Activated naive CD4-positive, alpha-beta T cell treated with anti-CD3 and anti-CD28 coated beads, Interleukin-2, amount 50 U/mL, for 72 hours (primary cell): ENCODE results near the gene TTC34. TPM values are rescaled to one million over a fixed set of nuclear protein-coding genes. Genes with fewer than 3 reads are reported as not detected.
A peak's percentile ranks its signal among the peaks of the same experiment; 100 is the strongest.

ENCODE experiments used
- ATAC-seq, 2 donors: fragments of 150-1000 bp; cut with Tn5 transposase; 2 replicates each; pipeline ENCODE4 v1.10.0; 2021; ENCODE audit warnings: mild to moderate bottlenecking in 2 of 2, moderate library complexity in 2 of 2
- DNase-seq, 2 donors: peaks; one replicate each; pipeline ENCODE4 v3.0.0; 2021 to 2022; ENCODE audit warnings: low spot score in 2 of 2
- H3K27ac Mint-ChIP-seq, 2 donors: one replicate each; pipeline ENCODE4 v1.8.0; 2022; ENCODE audit warnings: mild to moderate bottlenecking in 2 of 2, mixed read lengths in 2 of 2
- H3K36me3 Mint-ChIP-seq, 2 donors: one replicate each; pipeline ENCODE4 v1.8.0; 2022; ENCODE audit warnings: mixed read lengths in 2 of 2
- H3K9me3 Mint-ChIP-seq, 2 donors: one replicate each; pipeline ENCODE4 v1.8.0; 2022; ENCODE audit warnings: mixed read lengths in 2 of 2
- total RNA-seq, 2 donors: library from RNA; stranded (reverse); gene quantifications; one replicate each; pipeline ENCODE4 v1.2.3, GENCODE V29; 2022

TTC34 gene
- total RNA-seq, 2 donors from 2014 or later, result 0.80 to 1.3 TPM

DNA sequence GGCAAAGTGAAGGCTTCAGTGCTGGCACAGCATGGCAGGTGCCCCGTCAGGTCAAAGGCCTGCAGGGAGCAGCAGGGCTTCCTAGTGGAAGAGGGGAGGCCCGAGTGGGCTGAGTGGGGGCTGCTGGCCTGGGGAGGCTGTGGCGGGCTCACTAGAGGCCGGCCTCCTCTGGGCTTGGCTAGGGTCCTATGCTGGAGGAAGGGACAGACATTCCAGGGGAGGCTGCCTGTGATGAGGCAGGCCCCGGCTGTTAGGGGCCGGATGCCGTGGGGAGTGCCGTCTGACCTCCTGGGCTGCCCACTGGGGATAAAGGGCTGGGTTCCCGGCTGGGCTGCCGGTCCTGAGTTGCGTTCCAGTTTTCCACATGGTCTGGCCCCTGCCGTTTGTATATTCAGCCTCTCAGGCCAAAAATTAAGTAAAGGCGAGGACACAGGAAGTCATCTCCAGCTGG, 193.8 kb downstream of the TTC34 start:
- ATAC-seq (no peak), DNase-seq (peak in 1 of 2 donors; percentile 42)
- Mint-ChIP-seq H3K27ac (no peak overlapping the region), H3K36me3 (no peaks in the 10 kb centered on the region), H3K9me3 (no peaks in the 10 kb centered on the region)

- peak in 1 of 2 donors; percentile 35 for DNase-seq
- no peaks in the 10 kb centered on the region for H3K36me3 Mint-ChIP-seq
- H3K9me3 Mint-ChIP-seq, result no peaks in the 10 kb centered on the region
- H3K27ac Mint-ChIP-seq, result no peak overlapping the region
- no peak for ATAC-seq
These were observed 194.4 kb downstream of the TTC34 start for GRCh38 chr1:2606881-2607621.

DNA sequence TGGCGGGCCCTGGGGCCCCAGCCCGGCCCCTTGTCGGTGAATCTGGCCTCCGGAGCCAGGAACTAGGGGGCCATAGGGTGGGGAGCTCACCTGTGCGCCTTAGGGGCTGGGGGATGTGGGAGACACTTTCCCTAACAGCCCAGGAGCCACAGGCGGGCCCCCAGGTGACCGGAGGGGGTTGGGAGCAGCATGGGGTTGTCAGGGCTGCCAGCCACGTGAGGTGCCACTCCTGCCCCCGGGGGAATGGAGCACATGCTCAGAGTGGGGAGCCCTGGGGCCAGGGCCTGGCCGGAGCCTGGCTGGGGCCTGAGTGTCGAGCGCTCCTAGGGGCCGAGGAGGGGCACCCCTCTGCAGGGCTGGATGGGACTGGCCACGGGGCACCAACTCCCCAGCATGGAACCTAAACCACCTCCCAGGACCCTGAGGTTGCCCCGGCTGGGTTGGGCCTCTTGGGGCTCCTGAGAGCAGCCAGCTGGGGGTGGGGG, 195.1 kb downstream of the TTC34 start:
- ATAC-seq (no peak), DNase-seq (peak in 1 of 2 donors; percentile 51)
- Mint-ChIP-seq H3K36me3 (no peaks in the 10 kb centered on the region), H3K27ac (no peak overlapping the region), H3K9me3 (no peaks in the 10 kb centered on the region)

DNA sequence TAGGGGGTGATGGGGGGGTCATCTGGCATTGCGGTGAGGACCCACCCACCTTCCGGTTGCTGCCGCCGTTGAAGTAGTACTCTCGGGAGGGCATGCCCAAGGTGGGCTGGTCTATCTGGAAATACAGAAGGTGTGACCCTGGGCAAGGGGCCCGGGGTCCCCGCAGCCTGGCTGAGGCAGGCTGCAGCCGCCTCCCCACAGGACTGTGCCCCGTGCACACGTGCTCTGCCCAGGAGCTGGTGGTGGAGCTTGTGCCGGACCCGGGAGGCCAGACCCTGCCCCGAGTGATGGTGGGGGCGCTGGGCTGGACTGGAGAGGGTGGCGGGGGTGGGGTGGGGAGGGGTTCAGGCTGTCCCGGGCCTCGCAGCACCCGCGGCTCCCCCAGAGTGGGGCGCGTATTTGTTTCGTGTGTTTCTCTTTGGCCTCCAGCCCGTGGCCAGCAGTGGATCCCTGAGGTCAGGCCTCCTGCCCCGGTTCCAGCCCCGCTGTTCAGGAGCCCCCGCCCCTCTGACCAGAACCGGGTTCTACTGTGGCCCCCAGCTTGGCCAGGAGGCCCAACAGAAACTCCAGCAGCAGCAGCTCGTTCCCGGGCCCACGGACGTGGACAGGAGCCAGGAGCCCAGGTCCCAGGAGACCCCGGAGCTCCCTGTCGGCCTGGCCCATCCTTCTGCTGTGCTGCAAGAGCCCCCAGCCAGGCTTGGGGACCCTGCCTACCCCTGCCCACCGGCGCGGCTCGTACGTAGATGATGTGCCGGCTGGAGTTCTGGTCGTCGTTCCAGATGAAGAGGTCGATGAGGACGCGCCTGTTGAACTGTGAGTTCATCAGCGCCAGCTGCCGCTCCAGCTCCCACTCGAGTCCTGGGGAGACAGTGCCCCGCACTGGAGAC, 195.7 kb downstream of the TTC34 start:
- Mint-ChIP-seq H3K36me3 (no peaks in the 10 kb centered on the region), H3K9me3 (no peaks in the 10 kb centered on the region), H3K27ac (no peak overlapping the region)
- no peak for ATAC-seq
- peak in 1 of 2 donors; percentile 52 for DNase-seq

GRCh38 chr1:2604844-2605508, 196.5 kb downstream of the TTC34 start:
- Mint-ChIP-seq H3K27ac (no peak overlapping the region), H3K9me3 (no peaks in the 10 kb centered on the region), H3K36me3 (no peaks in the 10 kb centered on the region)
- peak in 1 of 2 donors; percentile 13 for ATAC-seq
- DNase-seq, result no peak

GRCh38 chr1:2604156-2604843, 197.2 kb downstream of the TTC34 start:
- ATAC-seq (peak in 1 of 2 donors; percentile 16), DNase-seq (no peak)
- Mint-ChIP-seq H3K27ac (no peak overlapping the region), H3K9me3 (no peaks in the 10 kb centered on the region), H3K36me3 (no peaks in the 10 kb centered on the region)

GRCh38 chr1:2603521-2604155, 197.9 kb downstream of the TTC34 start:
- H3K27ac Mint-ChIP-seq, result no peak overlapping the region
- ATAC-seq (no peak), DNase-seq (no peak)
- H3K36me3 Mint-ChIP-seq, result no peaks in the 10 kb centered on the region
- H3K9me3 Mint-ChIP-seq, result no peaks in the 10 kb centered on the region

DNA sequence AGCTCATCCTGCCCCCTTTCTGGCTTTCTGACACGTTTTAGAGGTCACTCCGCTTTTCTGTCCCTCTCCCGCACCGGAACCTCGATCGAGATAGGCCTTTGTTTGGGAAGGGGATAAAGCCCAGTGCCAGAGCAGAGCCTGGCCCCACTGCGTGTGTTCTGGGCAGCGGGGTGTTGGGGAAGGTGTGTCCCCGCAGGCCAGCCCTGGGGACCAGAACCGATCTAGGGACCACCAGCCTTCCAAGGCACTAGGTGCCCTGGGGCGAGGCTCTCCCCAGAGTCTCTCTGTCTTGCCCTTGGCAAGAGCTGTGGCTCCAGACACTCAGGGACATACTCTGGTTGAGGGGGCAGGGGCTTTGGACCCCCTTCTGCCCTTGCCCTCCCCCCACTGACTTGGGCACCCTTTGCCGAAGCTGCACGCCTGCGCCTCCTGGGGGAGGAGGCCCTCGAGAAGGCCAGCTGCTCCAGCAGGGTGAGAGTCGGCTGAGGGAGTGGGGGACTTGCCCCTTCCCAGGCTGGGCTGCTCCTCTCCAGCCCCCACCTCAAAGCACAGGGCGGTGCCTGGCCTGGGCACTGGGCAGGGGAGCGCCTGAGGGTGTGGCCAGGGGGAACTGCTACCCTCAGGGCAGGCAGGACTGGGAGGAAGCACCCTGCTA, 198.5 kb downstream of the TTC34 start:
- DNase-seq (no peak), ATAC-seq (no peak)
- Mint-ChIP-seq H3K36me3 (no peaks in the 10 kb centered on the region), H3K27ac (peak overlapping the region in 1 of 2 donors; percentile 69), H3K9me3 (no peaks in the 10 kb centered on the region)

DNA sequence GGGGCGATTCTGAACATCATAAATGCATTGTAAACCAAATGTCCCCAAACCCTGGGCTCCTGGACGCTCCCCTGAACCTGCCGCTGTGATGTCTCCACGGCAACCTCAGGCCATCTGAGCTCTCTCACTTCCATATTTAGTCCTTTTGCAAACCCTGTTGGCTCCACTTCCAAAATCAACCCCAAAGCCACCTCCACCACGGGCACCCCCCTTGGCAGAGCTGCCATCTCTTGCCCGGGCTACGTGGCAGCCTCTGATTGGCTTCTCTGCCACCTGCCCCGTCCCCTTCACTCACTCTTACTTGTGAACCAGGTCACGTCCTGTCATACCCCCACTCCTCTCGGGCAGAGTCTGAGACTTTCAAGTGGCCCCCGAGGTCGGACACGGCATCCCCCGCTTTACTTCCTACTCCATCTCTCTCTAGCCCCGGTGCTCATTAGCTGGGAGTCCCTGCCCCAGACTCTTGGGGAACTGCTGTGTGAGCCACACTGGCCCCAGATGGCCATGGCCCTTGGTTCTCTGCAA, 199.1 kb downstream of the TTC34 start:
- no peak for ATAC-seq
- Mint-ChIP-seq H3K27ac (peak overlapping the region in 1 of 2 donors; percentile 69), H3K36me3 (no peaks in the 10 kb centered on the region), H3K9me3 (no peaks in the 10 kb centered on the region)
- no peak for DNase-seq

GRCh38 chr1:2601721-2602303, 199.7 kb downstream of the TTC34 start:
- Mint-ChIP-seq H3K27ac (no peak overlapping the region), H3K9me3 (no peaks in the 10 kb centered on the region), H3K36me3 (no peaks in the 10 kb centered on the region)
- ATAC-seq (no peak), DNase-seq (peak in 1 of 2 donors; percentile 46)

GRCh38 chr1:2598329-2598931, 203.1 kb downstream of the TTC34 start:
- H3K36me3 Mint-ChIP-seq, result no peaks in the 10 kb centered on the region
- H3K9me3 Mint-ChIP-seq, result no peaks in the 10 kb centered on the region
- DNase-seq (no peak), ATAC-seq (no peak)
- H3K27ac Mint-ChIP-seq, result no peak overlapping the region

GRCh38 chr1:2597441-2598328, 203.8 kb downstream of the TTC34 start:
- Mint-ChIP-seq H3K27ac (peak overlapping the region in 1 of 2 donors; percentile 74), H3K36me3 (no peaks in the 10 kb centered on the region), H3K9me3 (no peaks in the 10 kb centered on the region)
- ATAC-seq (no peak), DNase-seq (no peak)

DNA sequence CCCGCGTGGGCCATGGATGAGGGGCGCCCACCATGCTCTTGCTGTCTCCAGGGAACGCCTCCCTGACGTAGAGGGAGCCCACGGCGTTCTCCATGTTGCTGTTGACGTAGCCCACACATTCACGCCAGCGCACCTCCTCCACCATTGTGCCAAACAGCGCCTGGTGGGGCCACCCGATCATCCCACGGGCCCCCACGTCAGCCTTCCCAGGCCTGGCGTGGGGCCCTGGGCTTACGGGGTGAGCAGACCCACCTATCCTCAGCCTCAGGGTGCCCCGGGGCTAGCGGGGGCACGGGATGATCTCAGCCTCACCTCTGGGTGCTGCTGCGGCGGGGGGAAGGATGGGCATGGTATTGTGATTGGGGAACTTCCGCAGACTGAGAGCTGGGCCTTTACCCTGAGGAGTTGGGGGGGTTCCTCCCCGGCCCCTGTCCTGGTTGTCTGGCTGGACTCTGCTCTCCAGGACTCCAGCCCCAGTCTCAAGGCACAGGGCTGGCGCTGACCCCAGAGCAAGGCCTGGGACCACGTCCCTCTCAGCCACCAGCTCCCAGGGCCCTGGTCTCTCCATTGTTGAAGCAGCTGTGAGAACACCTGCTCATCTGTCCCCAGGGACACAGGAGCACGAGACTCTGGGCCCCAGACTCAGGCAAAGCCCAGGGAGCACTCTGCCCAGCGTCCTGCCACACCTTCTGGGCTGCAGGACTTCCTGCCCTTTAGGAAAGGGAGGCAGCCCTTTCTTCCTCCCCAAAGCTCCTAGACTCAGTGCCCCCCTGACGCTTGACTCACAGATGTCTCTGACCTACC, 204.8 kb downstream of the TTC34 start:
- Mint-ChIP-seq H3K9me3 (no peaks in the 10 kb centered on the region), H3K27ac (peak overlapping the region in 1 of 2 donors; percentile 15), H3K36me3 (no peaks in the 10 kb centered on the region)
- ATAC-seq (no peak), DNase-seq (no peak)
